ENCODE data around the gene EXT2.

DNA sequence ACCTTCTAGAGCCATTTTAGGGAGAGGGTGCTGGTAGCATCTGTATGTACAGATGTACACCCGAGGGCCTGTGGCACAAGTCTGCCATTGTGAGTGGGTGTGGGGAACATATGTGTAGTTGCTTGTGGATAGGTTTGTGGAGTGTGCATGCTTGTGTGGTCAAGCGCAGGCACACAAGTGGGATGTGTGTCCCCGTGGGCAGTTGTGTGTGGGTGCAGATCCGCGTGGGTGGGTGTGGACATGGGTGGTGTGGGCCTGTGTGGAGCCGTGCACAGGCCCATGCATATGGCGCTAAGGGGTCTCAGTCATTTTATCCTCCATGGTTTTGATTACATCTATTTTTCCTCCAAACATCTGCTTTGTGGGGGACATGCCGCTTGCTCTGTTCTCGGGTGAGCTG is 185.7 kb downstream of the EXT2 start:
- TF ChIP-seq, protein P1, sequence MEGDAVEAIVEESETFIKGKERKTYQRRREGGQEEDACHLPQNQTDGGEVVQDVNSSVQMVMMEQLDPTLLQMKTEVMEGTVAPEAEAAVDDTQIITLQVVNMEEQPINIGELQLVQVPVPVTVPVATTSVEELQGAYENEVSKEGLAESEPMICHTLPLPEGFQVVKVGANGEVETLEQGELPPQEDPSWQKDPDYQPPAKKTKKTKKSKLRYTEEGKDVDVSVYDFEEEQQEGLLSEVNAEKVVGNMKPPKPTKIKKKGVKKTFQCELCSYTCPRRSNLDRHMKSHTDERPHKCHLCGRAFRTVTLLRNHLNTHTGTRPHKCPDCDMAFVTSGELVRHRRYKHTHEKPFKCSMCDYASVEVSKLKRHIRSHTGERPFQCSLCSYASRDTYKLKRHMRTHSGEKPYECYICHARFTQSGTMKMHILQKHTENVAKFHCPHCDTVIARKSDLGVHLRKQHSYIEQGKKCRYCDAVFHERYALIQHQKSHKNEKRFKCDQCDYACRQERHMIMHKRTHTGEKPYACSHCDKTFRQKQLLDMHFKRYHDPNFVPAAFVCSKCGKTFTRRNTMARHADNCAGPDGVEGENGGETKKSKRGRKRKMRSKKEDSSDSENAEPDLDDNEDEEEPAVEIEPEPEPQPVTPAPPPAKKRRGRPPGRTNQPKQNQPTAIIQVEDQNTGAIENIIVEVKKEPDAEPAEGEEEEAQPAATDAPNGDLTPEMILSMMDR (conservative IDR thresholded peaks at IDR 0.05 in 1 of 2, IDR thresholded peaks at IDR 0.05 in 1 of 2; ENCODE audit: low read depth in 1 of 2, low read length in 2 of 2): no peak
- no peak for TF ChIP-seq EZH2 (IDR thresholded peaks at IDR 0.05; ENCODE audit: low read length, missing control alignments)
